Measurements from ENCODE around the gene FAM228A.

FAM228A gene

DNA sequence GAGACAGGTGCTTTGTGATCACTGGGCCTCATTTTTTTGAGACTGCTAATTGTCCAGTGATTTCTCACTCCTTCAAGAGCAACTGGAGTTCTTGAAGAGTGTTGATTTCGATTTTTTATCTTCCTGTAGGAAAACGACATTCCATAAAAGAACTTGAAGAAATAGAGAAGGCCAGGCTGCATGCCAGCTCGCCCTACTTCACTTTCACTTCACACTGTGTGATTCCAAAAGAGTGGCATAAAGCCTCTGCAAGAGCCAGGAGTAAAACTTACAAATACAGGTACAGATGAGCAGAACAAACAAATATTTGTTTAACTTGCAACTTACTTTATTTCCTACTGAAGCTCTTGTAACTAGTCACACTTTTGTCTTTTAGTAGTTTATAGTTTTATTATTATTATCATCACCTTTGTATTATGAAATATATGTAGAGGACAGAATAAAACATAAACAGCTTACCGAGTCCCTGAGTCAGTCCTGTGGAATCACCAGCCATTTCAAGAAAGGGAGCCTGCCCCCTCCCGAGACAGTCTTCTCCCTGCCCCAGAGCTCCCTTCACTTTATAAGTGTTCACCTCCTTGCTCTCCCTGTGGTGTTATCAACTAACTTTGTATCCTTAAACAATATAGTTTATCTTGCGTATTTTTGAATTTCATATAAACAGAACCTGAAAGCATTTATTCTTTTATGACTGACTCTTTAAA lies 8.7 kb downstream of the FAM228A start:
- Histone ChIP-seq H4K91ac (ENCODE audit: low read length) (no peak overlapping the region), H3K4me2 (ENCODE audit: low read length, poor library complexity, severe bottlenecking) (no peak overlapping the region), H3K27me3 (ENCODE audit: control insufficient read depth in 1 of 2, insufficient read depth in 1 of 2, low read length in 2 of 2) (no peaks in the 10 kb centered on the region), H2BK12ac (ENCODE audit: low read length in 2 of 2) (no peak overlapping the region), H3K18ac (ENCODE audit: low read depth in 1 of 2, low read length in 2 of 2) (no peak overlapping the region), H3K36me3 (ENCODE audit: control insufficient read depth in 1 of 2, insufficient read depth in 2 of 2, low read depth in 1 of 2, low read length in 2 of 2) (no peaks in the 10 kb centered on the region), H3K4me3 (ENCODE audit: insufficient read depth in 1 of 2, low read depth in 1 of 2, low read length in 2 of 2) (no peak overlapping the region), H3K14ac (ENCODE audit: low read length in 2 of 2) (no peak overlapping the region), H2BK15ac (ENCODE audit: low read depth, poor library complexity, severe bottlenecking) (no peak overlapping the region), H2BK120ac (ENCODE audit: low read depth, low read length) (no peak overlapping the region), H3K23ac (ENCODE audit: low read length in 2 of 2) (no peak overlapping the region), H3K9me3 (ENCODE audit: control insufficient read depth, low read length) (no peaks in the 10 kb centered on the region), H3K27ac (ENCODE audit: low read length, poor library complexity, severe bottlenecking) (no peak overlapping the region), H3K4ac (ENCODE audit: low read depth in 1 of 2, low read length in 2 of 2) (no peak overlapping the region), H2AK5ac (ENCODE audit: low read length, severe bottlenecking) (no peak overlapping the region), H4K8ac (ENCODE audit: low read length) (no peak overlapping the region), H3K9ac (ENCODE audit: low read length) (no peak overlapping the region), H2BK5ac (ENCODE audit: low read depth, low read length, poor library complexity, severe bottlenecking) (no peak overlapping the region), H2AFZ (ENCODE audit: low read depth, low read length) (no peak overlapping the region), H3K79me1 (replicated peaks; ENCODE audit: low read length, poor library complexity, severe bottlenecking) (no peaks in the 10 kb centered on the region), H3K4me1 (ENCODE audit: control insufficient read depth, insufficient read depth, low read depth, low read length) (peaks cover 2% of the 10 kb centered on the region)
- no peak for DNase-seq
- 83% methylated on average over 5 of the region's 6 CpGs for WGBS

DNA sequence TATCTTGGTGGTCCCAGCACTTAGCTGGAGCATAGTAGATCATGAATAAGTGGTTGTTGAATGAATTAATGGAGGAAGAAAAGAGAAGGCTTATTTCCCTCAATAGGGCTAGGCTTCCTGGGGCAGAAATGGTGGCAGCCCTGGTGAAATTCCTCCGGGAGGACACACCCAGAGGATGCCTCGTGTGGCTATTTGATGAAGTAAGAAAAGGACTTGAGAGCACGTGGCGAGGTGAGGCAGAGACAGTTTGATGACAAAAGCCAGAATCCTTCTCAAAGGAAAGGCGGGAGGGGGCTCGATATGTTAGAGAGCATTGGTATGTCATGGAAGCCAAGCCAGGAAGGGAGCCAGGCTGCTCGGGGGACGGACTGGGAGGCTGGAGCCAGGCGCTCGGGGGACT lies 14.7 kb downstream of the FAM228A start:
- H3K36me3 ChIP-seq (ENCODE audit: control insufficient read depth in 1 of 2, insufficient read depth in 2 of 2, low read depth in 1 of 2, low read length in 2 of 2) = peaks cover 0 to 8% of the 10 kb centered on the region in 2 experiments
- WGBS = 72% methylated on average over 10 of the region's 10 CpGs

DNA sequence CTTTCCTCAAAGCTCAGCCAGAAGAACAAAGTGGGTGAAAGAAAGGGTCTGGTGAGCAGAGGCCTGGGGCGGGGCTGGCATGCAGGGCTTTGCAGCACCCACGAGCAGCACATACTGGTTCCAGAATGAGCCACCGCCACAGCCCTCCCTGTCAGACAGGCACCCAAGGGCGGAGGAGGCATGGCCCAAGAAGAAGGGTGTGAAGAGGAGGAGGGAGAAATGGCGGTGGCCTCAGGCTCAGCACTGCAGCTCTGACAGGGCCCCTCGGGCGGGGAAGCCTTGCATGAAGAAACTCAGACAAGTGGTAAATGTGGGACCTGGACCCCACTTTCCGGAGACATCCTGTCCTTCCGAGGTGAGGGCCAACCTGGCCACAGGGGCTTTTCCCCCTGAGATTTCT lies 15.7 kb downstream of the FAM228A start:
- no peak overlapping the region for H3K27ac ChIP-seq (ENCODE audit: low read length, poor library complexity, severe bottlenecking)
- H4K91ac ChIP-seq (ENCODE audit: low read length) = no peak overlapping the region
- H3K4me2 ChIP-seq (ENCODE audit: low read length, poor library complexity, severe bottlenecking) = no peak overlapping the region
- WGBS = 80% methylated on average over 9 of the region's 9 CpGs
- no peak overlapping the region for H2AFZ ChIP-seq (ENCODE audit: low read depth, low read length)
- H4K8ac ChIP-seq (ENCODE audit: low read length) = no peak overlapping the region
- H3K79me1 ChIP-seq (replicated peaks; ENCODE audit: low read length, poor library complexity, severe bottlenecking) = no peaks in the 10 kb centered on the region
- H3K36me3 ChIP-seq (ENCODE audit: control insufficient read depth in 1 of 2, insufficient read depth in 2 of 2, low read depth in 1 of 2, low read length in 2 of 2) = peaks cover 0 to 8% of the 10 kb centered on the region in 2 experiments
- no peak overlapping the region for H2BK120ac ChIP-seq (ENCODE audit: low read depth, low read length)
- no peak overlapping the region for H3K4me3 ChIP-seq (ENCODE audit: insufficient read depth in 1 of 2, low read depth in 1 of 2, low read length in 2 of 2)
- H3K27me3 ChIP-seq (ENCODE audit: control insufficient read depth in 1 of 2, insufficient read depth in 1 of 2, low read length in 2 of 2) = peaks cover 0 to 6% of the 10 kb centered on the region in 2 experiments
- no peak overlapping the region for H3K23ac ChIP-seq (ENCODE audit: low read length in 2 of 2)
- H2AK5ac ChIP-seq (ENCODE audit: low read length, severe bottlenecking) = no peak overlapping the region
- H3K18ac ChIP-seq (ENCODE audit: low read depth in 1 of 2, low read length in 2 of 2) = no peak overlapping the region
- no peak overlapping the region for H2BK15ac ChIP-seq (ENCODE audit: low read depth, poor library complexity, severe bottlenecking)
- no peak overlapping the region for H2BK12ac ChIP-seq (ENCODE audit: low read length in 2 of 2)
- no peak overlapping the region for H3K9ac ChIP-seq (ENCODE audit: low read length)
- no peak overlapping the region for H3K4ac ChIP-seq (ENCODE audit: low read depth in 1 of 2, low read length in 2 of 2)
- no peaks in the 10 kb centered on the region for H3K4me1 ChIP-seq (ENCODE audit: control insufficient read depth, insufficient read depth, low read depth, low read length)
- H2BK5ac ChIP-seq (ENCODE audit: low read depth, low read length, poor library complexity, severe bottlenecking) = no peak overlapping the region
- no peaks in the 10 kb centered on the region for H3K9me3 ChIP-seq (ENCODE audit: control insufficient read depth, low read length)
- DNase-seq = no peak
- no peak overlapping the region for H3K14ac ChIP-seq (ENCODE audit: low read length in 2 of 2)

More for the DNA sequence above, 14.7 kb downstream of the FAM228A start:
- H3K23ac ChIP-seq (ENCODE audit: low read length in 2 of 2) = no peak overlapping the region
- H4K91ac ChIP-seq (ENCODE audit: low read length) = no peak overlapping the region
- H3K9ac ChIP-seq (ENCODE audit: low read length) = no peak overlapping the region
- H3K4me2 ChIP-seq (ENCODE audit: low read length, poor library complexity, severe bottlenecking) = no peak overlapping the region
- peaks cover 0 to 6% of the 10 kb centered on the region in 2 experiments for H3K27me3 ChIP-seq (ENCODE audit: control insufficient read depth in 1 of 2, insufficient read depth in 1 of 2, low read length in 2 of 2)
- no peak overlapping the region for H2BK15ac ChIP-seq (ENCODE audit: low read depth, poor library complexity, severe bottlenecking)
- H3K14ac ChIP-seq (ENCODE audit: low read length in 2 of 2) = no peak overlapping the region
- H2BK5ac ChIP-seq (ENCODE audit: low read depth, low read length, poor library complexity, severe bottlenecking) = no peak overlapping the region
- no peak overlapping the region for H2AFZ ChIP-seq (ENCODE audit: low read depth, low read length)
- no peak overlapping the region for H3K4ac ChIP-seq (ENCODE audit: low read depth in 1 of 2, low read length in 2 of 2)
- H3K18ac ChIP-seq (ENCODE audit: low read depth in 1 of 2, low read length in 2 of 2) = no peak overlapping the region
- no peak overlapping the region for H3K27ac ChIP-seq (ENCODE audit: low read length, poor library complexity, severe bottlenecking)
- no peaks in the 10 kb centered on the region for H3K79me1 ChIP-seq (replicated peaks; ENCODE audit: low read length, poor library complexity, severe bottlenecking)
- no peaks in the 10 kb centered on the region for H3K4me1 ChIP-seq (ENCODE audit: control insufficient read depth, insufficient read depth, low read depth, low read length)
- no peak for DNase-seq
- H2AK5ac ChIP-seq (ENCODE audit: low read length, severe bottlenecking) = no peak overlapping the region
- H3K9me3 ChIP-seq (ENCODE audit: control insufficient read depth, low read length) = no peaks in the 10 kb centered on the region
- no peak overlapping the region for H2BK120ac ChIP-seq (ENCODE audit: low read depth, low read length)
- no peak overlapping the region for H3K4me3 ChIP-seq (ENCODE audit: insufficient read depth in 1 of 2, low read depth in 1 of 2, low read length in 2 of 2)
- H4K8ac ChIP-seq (ENCODE audit: low read length) = no peak overlapping the region
- H2BK12ac ChIP-seq (ENCODE audit: low read length in 2 of 2) = no peak overlapping the region

DNA sequence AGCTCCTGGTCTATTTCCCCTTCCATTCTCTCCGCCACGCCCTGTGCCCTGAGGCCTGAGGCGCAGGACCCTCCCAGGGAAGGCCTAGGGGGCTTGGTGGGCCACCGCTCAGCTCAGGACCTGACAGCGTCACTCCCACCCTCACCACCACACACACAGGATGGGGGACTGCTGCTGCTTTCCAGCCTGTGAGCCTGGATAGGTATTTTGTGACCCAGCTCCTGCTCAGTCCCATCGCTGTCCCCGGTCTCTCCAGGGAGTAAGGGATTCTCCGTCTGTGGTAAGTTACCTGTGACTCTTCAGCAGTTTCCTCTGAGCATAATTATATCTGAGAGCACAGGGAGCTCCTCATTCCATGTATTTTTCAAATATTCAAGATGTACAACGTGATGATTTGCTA lies 16.3 kb downstream of the FAM228A start:
- no peak overlapping the region for H2BK5ac ChIP-seq (ENCODE audit: low read depth, low read length, poor library complexity, severe bottlenecking)
- H2AFZ ChIP-seq (ENCODE audit: low read depth, low read length) = no peak overlapping the region
- H2BK15ac ChIP-seq (ENCODE audit: low read depth, poor library complexity, severe bottlenecking) = no peak overlapping the region
- no peaks in the 10 kb centered on the region for H3K79me1 ChIP-seq (replicated peaks; ENCODE audit: low read length, poor library complexity, severe bottlenecking)
- no peak overlapping the region for H4K91ac ChIP-seq (ENCODE audit: low read length)
- DNase-seq = no peak
- H3K4me1 ChIP-seq (ENCODE audit: control insufficient read depth, insufficient read depth, low read depth, low read length) = no peaks in the 10 kb centered on the region
- peaks cover 0 to 6% of the 10 kb centered on the region in 2 experiments for H3K27me3 ChIP-seq (ENCODE audit: control insufficient read depth in 1 of 2, insufficient read depth in 1 of 2, low read length in 2 of 2)
- H2BK120ac ChIP-seq (ENCODE audit: low read depth, low read length) = no peak overlapping the region
- no peak overlapping the region for H3K14ac ChIP-seq (ENCODE audit: low read length in 2 of 2)
- no peaks in the 10 kb centered on the region for H3K9me3 ChIP-seq (ENCODE audit: control insufficient read depth, low read length)
- no peak overlapping the region for H4K8ac ChIP-seq (ENCODE audit: low read length)
- no peak overlapping the region for H3K4me3 ChIP-seq (ENCODE audit: insufficient read depth in 1 of 2, low read depth in 1 of 2, low read length in 2 of 2)
- H3K4me2 ChIP-seq (ENCODE audit: low read length, poor library complexity, severe bottlenecking) = no peak overlapping the region
- H3K23ac ChIP-seq (ENCODE audit: low read length in 2 of 2) = no peak overlapping the region
- H2BK12ac ChIP-seq (ENCODE audit: low read length in 2 of 2) = no peak overlapping the region
- WGBS = 89% methylated on average over 8 of the region's 9 CpGs
- no peak overlapping the region for H3K9ac ChIP-seq (ENCODE audit: low read length)
- no peak overlapping the region for H2AK5ac ChIP-seq (ENCODE audit: low read length, severe bottlenecking)
- H3K36me3 ChIP-seq (ENCODE audit: control insufficient read depth in 1 of 2, insufficient read depth in 2 of 2, low read depth in 1 of 2, low read length in 2 of 2) = peaks cover 0 to 8% of the 10 kb centered on the region in 2 experiments
- H3K4ac ChIP-seq (ENCODE audit: low read depth in 1 of 2, low read length in 2 of 2) = no peak overlapping the region
- H3K27ac ChIP-seq (ENCODE audit: low read length, poor library complexity, severe bottlenecking) = no peak overlapping the region
- no peak overlapping the region for H3K18ac ChIP-seq (ENCODE audit: low read depth in 1 of 2, low read length in 2 of 2)

Measured in mesenchymal stem cell (in vitro differentiated cells and primary cell).